GM21447 (cell line): ENCODE results near the gene LPP.

Experiments used
- ATAC-seq: cut with Tn5 transposase; IDR thresholded peaks from one replicate; pipeline ENCODE4 v1.9.1; 2021; ENCODE audit not compliant: unreplicated experiment

The LPP gene

GRCh38 chr3:188533612-188534357, 379.8 kb downstream of the LPP start:
- no peak for ATAC-seq

DNA sequence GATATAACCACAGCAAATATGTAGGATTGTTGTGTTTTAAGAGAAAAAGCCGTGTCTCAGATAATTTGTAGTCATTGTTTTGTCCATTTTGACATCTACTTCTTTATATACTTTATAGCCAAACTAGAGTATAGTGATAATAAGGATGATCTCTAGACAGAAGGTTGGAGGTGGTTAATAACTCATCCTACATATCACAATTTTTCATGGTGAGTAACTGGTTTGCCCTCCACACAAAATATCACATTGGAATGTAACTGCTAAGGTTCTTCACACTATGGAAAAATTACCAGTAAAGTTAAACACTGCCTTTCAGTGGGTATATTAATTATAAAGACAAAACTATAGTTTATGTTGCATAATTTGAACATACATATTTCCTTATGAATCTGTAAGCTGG, 380.7 kb downstream of the LPP start:
- no peak for ATAC-seq

GRCh38 chr3:188537606-188538005, 383.6 kb downstream of the LPP start:
- no peak for ATAC-seq

DNA sequence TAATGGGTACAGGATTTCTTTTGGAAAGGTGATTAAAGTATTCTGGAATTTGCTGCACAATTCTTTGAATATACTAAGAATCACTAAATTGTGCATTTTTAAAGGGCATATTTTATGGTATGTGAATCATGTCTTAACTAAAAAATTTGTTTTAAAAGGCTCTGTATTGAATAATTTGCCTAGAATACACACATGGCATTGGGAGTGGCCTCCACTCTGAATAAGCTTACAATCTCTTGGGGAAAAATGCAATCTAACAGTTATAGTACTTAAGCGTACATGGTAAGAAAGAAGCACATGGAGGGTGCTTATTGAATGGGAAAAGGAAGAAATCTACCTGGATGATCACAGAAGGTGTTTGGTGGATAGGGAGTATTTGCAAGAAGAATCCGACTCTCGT, 385.1 kb downstream of the LPP start:
- ATAC-seq = no peak

- ATAC-seq = no peak
Observed at GRCh38 chr3:188539631-188540194, 385.8 kb downstream of the LPP start.

- ATAC-seq = no peak
Observed at GRCh38 chr3:188542196-188542595, 388.2 kb downstream of the LPP start.

- ATAC-seq = no peak
Observed at GRCh38 chr3:188544012-188544411, 390.1 kb downstream of the LPP start.

GRCh38 chr3:188546835-188547670, 393.1 kb downstream of the LPP start:
- no peak for ATAC-seq

- no peak for ATAC-seq
Observed at GRCh38 chr3:188553569-188553968, 399.6 kb downstream of the LPP start.

- no peak for ATAC-seq
Observed at GRCh38 chr3:188554404-188554803, 400.4 kb downstream of the LPP start.

DNA sequence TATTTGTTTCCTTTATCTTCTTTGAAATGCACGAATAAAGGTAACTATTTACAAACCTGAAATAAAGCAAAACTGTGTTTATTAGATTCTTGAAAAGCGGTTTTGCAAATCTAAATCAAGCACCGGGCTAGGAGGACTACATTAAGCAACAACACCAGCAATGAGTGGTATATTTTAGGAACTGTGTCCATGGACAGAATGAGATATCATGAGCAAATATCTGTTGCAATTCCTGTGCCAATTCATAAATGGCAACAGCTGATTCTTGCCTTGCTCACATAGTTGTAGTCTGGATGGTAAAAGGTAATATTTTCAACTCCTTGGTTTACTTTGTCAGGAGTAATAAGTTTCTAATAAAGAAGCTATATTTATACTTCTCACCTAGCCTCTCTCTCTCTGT, 403.3 kb downstream of the LPP start:
- ATAC-seq = no peak

- ATAC-seq = no peak
Observed at GRCh38 chr3:188558343-188559071, 404.6 kb downstream of the LPP start.

GRCh38 chr3:188559072-188559429, 405.1 kb downstream of the LPP start:
- no peak for ATAC-seq

GRCh38 chr3:188559856-188560255, 405.9 kb downstream of the LPP start:
- no peak for ATAC-seq

GRCh38 chr3:188562144-188562543, 408.2 kb downstream of the LPP start:
- ATAC-seq = no peak

DNA sequence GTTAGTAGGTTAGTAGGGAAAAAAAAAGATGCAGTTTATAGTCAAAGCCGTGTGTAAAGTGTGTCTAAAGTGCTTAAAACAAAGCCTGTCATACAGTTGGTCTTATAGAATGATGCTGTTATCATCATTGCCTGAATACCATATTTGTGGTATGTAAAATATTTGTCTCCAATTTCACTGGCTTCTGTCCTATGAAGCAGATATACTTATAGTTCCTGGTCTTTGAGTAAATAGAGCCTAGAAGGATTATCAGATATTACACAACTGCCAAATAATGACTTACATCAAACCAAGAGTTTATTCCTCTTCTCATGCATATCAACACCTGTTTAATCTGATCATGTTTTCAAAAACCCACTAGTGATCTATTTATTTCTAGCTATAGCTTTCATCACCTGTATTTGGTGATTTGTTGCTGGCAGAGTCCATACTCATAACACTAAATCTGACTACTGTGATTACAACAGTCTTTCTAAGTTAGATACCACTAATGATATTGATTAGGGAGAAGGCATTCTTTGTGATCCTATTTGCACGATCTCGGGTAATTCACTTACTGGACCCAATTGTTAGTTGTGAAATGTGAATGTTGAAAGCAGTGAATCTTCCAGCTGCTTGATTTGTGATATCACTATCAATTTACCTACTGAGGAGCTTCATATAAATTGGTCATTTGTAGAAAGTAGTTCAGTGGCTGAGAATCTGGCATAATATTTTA, 413.7 kb downstream of the LPP start:
- no peak for ATAC-seq

- no peak for ATAC-seq
Observed at GRCh38 chr3:188568736-188569135, 414.8 kb downstream of the LPP start.

- ATAC-seq = no peak
Observed at GRCh38 chr3:188571531-188572095, 417.7 kb downstream of the LPP start.

DNA sequence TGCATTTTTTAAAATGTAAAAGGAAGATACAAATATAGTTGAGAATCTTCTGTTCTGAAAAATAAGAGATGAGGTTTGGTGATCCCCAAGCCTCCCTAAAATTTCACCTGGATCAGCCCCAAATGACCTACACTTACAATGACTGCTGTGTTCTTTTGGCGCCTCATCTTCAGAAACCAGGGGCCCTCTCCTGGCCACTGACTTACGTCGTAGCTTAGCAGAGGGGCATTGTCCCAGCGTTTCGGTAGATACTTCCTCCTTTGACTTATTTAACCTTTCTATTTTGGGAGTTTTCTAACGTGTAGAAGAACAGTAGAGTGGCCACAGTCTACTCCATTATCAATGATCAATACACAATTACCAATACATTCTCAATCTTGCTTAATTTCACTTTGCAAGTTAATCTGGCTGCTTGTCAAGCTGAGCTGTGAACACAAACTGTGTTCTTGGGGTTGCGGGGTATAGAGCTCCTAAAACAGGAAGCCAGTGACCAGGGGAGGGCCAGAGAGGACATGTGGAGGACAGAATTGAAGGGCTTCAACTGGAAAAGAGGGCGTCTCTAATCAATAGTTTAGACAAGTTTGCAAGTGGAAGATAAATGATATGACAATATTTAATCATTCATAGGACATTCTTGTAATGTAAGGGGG, 419.5 kb downstream of the LPP start:
- no peak for ATAC-seq

DNA sequence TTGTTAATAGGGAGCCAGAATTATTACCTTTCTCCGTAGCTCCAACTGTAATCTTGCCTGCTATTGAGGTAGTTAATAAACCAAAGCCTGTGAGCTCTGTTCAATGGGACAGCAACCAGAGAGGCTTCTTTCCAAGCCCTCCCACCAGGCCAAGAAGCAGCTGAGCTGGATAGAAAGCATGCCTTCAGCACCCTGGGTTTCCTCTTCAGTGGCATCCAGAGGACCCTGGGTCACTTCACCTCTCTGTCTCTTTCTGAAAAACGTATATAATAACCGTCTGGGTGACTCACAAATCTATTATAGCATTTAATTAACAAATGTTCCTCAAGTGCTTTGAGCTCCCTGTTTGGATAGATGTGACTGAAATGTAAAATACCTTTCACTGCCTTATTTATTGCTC, 420.0 kb downstream of the LPP start:
- ATAC-seq = no peak
